Dermis blood vessel endothelial cell (primary cell): ENCODE results near the gene FBXO15. TPM values are rescaled to one million over a fixed set of nuclear protein-coding genes. Genes with fewer than 3 reads are reported as not detected.

Source experiments
- DNase-seq: peaks from one replicate; pipeline ENCODE4 v3.0.0; 2010
- total RNA-seq: library from RNA; depleted of rRNA; stranded (reverse); fragments of >200 nt; gene quantifications from 2 replicates; pipeline ENCODE4 v1.2.3, GENCODE V29; 2014

The FBXO15 gene
- total RNA-seq, 1 donor from 2014 or later, result 1.7 TPM

- DNase-seq, result no peak
These were observed 96.8 kb downstream of the FBXO15 start for GRCh38 chr18:74050807-74051206.

- DNase-seq, result peak; percentile 35
These were observed 106.9 kb downstream of the FBXO15 start for GRCh38 chr18:74040459-74041332.

- DNase-seq, result no peak
These were observed 107.6 kb downstream of the FBXO15 start for GRCh38 chr18:74040008-74040407.

- DNase-seq, result no peak
These were observed 118.5 kb downstream of the FBXO15 start for GRCh38 chr18:74029161-74029560.

Other genes with a start within 250 kb of the FBXO15 start
- 20.4 and 32.5 TPM in 2 replicates for gene TIMM21, start 689 bp upstream of the FBXO15 start, total RNA-seq
- gene CYB5A, start 144.1 kb upstream of the FBXO15 start, total RNA-seq, result 58.3 and 86.8 TPM in 2 replicates
- gene C18orf63, start 168.0 kb upstream of the FBXO15 start, total RNA-seq, result not detected in 2 replicates